ENCODE data around the gene FBXL17. TPM values are rescaled to one million over a fixed set of nuclear protein-coding genes. Genes with fewer than 3 reads are reported as not detected.

The FBXL17 gene
- total and polyA plus RNA-seq, 9 of the 15 experiments (the other 6 are each of a cell fraction or from before 2014, with no cell fraction given) = 0.32 to 5.4 (median 1.8) TPM

GRCh38 chr5:108148715-108149139 lies 233.2 kb downstream of the FBXL17 start:
- H3K9ac ChIP-seq (ENCODE audit: insufficient read depth in 1 of 2, low read depth in 2 of 2, low read length in 2 of 2) = no peak overlapping the region
- H3K9me1 ChIP-seq (ENCODE audit: control insufficient read depth, insufficient read depth, low read length) = no peaks in the 10 kb centered on the region
- DNase-seq (ENCODE audit: extremely low read depth in 1 of 4, low spot score in 3 of 4) (peak in 1 of 4 experiments; percentile 9), ATAC-seq (no peak), FAIRE-seq (no peak)
- H3K79me2 ChIP-seq (ENCODE audit: control insufficient read depth, insufficient read depth, low read length) = no peaks in the 10 kb centered on the region
- H3K4me1 ChIP-seq (replicated peaks in 1 of 2; ENCODE audit: control insufficient read depth in 2 of 2, insufficient read depth in 2 of 2, low read length in 2 of 2) = no peaks in the 10 kb centered on the region
- CTCF ChIA-PET (ENCODE audit: low intra/inter-chr PET ratio) = interaction anchor here (0.8 kb wide), 1 partner anchor 197 kb away, joined by 4 read pairs; no protein-coding TSS in a partner anchor
- in situ Hi-C loops (cut with MboI) (no loop called here), intact Hi-C loops (cut with micrococcal nuclease) (loop anchor here (10.0 kb wide), 1 partner anchor 196 kb away; no protein-coding TSS in a partner anchor)
- no TSS peak for BruUV-seq (replicated peaks)
- no peaks in the 10 kb centered on the region for H3K27me3 ChIP-seq (ENCODE audit: control insufficient read depth in 2 of 2, insufficient read depth in 2 of 2, low read length in 2 of 2)
- TF ChIP-seq RAD21 (CRISPR knock-in tag; conservative IDR thresholded peaks at IDR 0.05 in 1 of 2, IDR thresholded peaks at IDR 0.05 in 1 of 2) (peak; percentile 29 to 64; a peak in 2 of 4 replicates), GABPB1 (CRISPR knock-in tag; IDR thresholded peaks at IDR 0.05) (no peak), CTCF (IDR thresholded peaks at IDR 0.05 in 2 of 3, conservative IDR thresholded peaks at IDR 0.05 in 1 of 3; ENCODE audit: insufficient read depth in 2 of 3, low read depth in 1 of 3, low read length in 3 of 3) (peak in 2 of 3 experiments; percentile 20 to 44; a peak in 2 of 6 replicates), REST (IDR thresholded peaks at IDR 0.05; ENCODE audit: borderline replicate concordance) (peak; percentile 6; the same call in 1 of the 2 replicates), REST (CRISPR knock-in tag; IDR thresholded peaks at IDR 0.05; ENCODE audit: low read depth) (no peak)
- H3K9me3 ChIP-seq (replicated peaks; ENCODE audit: control insufficient read depth, insufficient read depth, low read depth, low read length) = no peaks in the 10 kb centered on the region
- no peaks in the 10 kb centered on the region for H3K36me3 ChIP-seq (ENCODE audit: control insufficient read depth, insufficient read depth, low read length)
- no peak overlapping the region for H2AFZ ChIP-seq (ENCODE audit: low read depth, low read length)
- H3K4me3 ChIP-seq = no peak overlapping the region
- no peaks in the 10 kb centered on the region for H4K20me1 ChIP-seq (replicated peaks; ENCODE audit: control insufficient read depth, insufficient read depth, low read length)
- no peak overlapping the region for H3K27ac ChIP-seq (ENCODE audit: extremely low read depth, low read depth, low read length)
- POLR2A ChIA-PET = no interaction called here
- no peak overlapping the region for H3K4me2 ChIP-seq (ENCODE audit: insufficient read depth, low read length)

All from K562 (cell line).